ENCODE results near the gene CIAPIN1. TPM values are rescaled to one million over a fixed set of nuclear protein-coding genes. Genes with fewer than 3 reads are reported as not detected.

CIAPIN1 gene
- total RNA-seq, 4 donors from 2014 or later, result 30.5 to 42.9 (median 33.5) TPM

GRCh38 chr16:57476546-57477410, 29.6 kb upstream of the CIAPIN1 start:
- H3K4me3 ChIP-seq, result no peak overlapping the region
- no peak for TF ChIP-seq CTCF (IDR thresholded peaks at IDR 0.05)
- no peak for TF ChIP-seq POLR2A (IDR thresholded peaks at IDR 0.05)
- DNase-seq, result no peak
- H3K27ac ChIP-seq, result no peak overlapping the region
- H3K27me3 ChIP-seq, result no peaks in the 10 kb centered on the region
- peaks cover 23 to 52% (median 27%) of the 10 kb centered on the region in 3 donors for H3K4me1 ChIP-seq
- intact Hi-C loops (cut with DNase I), result loop anchor here (10.0 kb wide), 1 partner anchor 48 kb away; no protein-coding TSS in a partner anchor
- H3K9me3 ChIP-seq, result no peaks in the 10 kb centered on the region
- 88% methylated on average over 2 of the region's 6 CpGs; no CpG with 5 or more reads in 1 of the 2 donors for WGBS, 2 donors
- H3K36me3 ChIP-seq, result peaks cover 0 to 70% (median 13%) of the 10 kb centered on the region in 3 donors

- DNase-seq, result no peak
- intact Hi-C loops (cut with DNase I), result loop anchor here (10.0 kb wide), 1 partner anchor 49 kb away; no protein-coding TSS in a partner anchor
- peak overlapping the region in 1 of 4 donors; percentile 34 for H3K27ac ChIP-seq
- 20 to 28% methylated on average over 2 to 3 of the region's 12 CpGs for WGBS, 2 donors
- peaks cover 0 to 80% (median 19%) of the 10 kb centered on the region in 3 donors for H3K36me3 ChIP-seq
- no peaks in the 10 kb centered on the region for H3K27me3 ChIP-seq
- TF ChIP-seq POLR2A (IDR thresholded peaks at IDR 0.05) (no peak), CTCF (IDR thresholded peaks at IDR 0.05) (peak in 4 of 6 experiments; percentile 20 to 36 (median 30))
- H3K9me3 ChIP-seq, result no peaks in the 10 kb centered on the region
- peaks cover 23 to 57% (median 27%) of the 10 kb centered on the region in 3 donors for H3K4me1 ChIP-seq
- H3K4me3 ChIP-seq, result no peak overlapping the region
Measured at GRCh38 chr16:57475711-57476339, 28.6 kb upstream of the CIAPIN1 start.

GRCh38 chr16:57474671-57475661, 27.8 kb upstream of the CIAPIN1 start:
- no peak for DNase-seq
- peaks cover 18 to 57% (median 27%) of the 10 kb centered on the region in 3 donors for H3K4me1 ChIP-seq
- 75% methylated on average over 27 of the region's 30 CpGs for WGBS, 2 donors

GRCh38 chr16:57473906-57474305, 26.7 kb upstream of the CIAPIN1 start:
- Histone ChIP-seq H3K27ac (no peak overlapping the region), H3K36me3 (peaks cover 13 to 94% (median 35%) of the 10 kb centered on the region in 3 donors), H3K4me1 (peaks cover 9 to 54% (median 17%) of the 10 kb centered on the region in 3 donors), H3K9me3 (no peaks in the 10 kb centered on the region), H3K4me3 (no peak overlapping the region), H3K27me3 (no peaks in the 10 kb centered on the region)
- WGBS, 2 donors, result 67 to 85% methylated on average over 3 of the region's 8 CpGs
- no peak for DNase-seq
- TF ChIP-seq POLR2A (IDR thresholded peaks at IDR 0.05) (no peak), CTCF (IDR thresholded peaks at IDR 0.05) (no peak)
- intact Hi-C loops (cut with DNase I), result loop anchor here (10.0 kb wide), 1 partner anchor 51 kb away; no protein-coding TSS in a partner anchor

More at GRCh38 chr16:57474671-57475661, 27.8 kb upstream of the CIAPIN1 start:
- Histone ChIP-seq H3K36me3 (peaks cover 6 to 88% (median 27%) of the 10 kb centered on the region in 3 donors), H3K27ac (no peak overlapping the region), H3K4me3 (no peak overlapping the region), H3K9me3 (no peaks in the 10 kb centered on the region), H3K27me3 (no peaks in the 10 kb centered on the region)
- TF ChIP-seq CTCF (IDR thresholded peaks at IDR 0.05) (no peak), POLR2A (IDR thresholded peaks at IDR 0.05) (no peak)
- intact Hi-C loops (cut with DNase I), result loop anchor here (10.0 kb wide), 1 partner anchor 50 kb away; no protein-coding TSS in a partner anchor

Data from esophagus squamous epithelium (tissue), 5 donors.